ENCODE measurements around the gene HCRT. TPM values are rescaled to one million over a fixed set of nuclear protein-coding genes. Genes with fewer than 3 reads are reported as not detected.
A peak's percentile ranks its signal among the peaks of the same experiment; 100 is the strongest.

Gene HCRT, protein sequence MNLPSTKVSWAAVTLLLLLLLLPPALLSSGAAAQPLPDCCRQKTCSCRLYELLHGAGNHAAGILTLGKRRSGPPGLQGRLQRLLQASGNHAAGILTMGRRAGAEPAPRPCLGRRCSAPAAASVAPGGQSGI
- 1 to 10 TPM in 1 of 4 donors, not detected in 3; 1.0 TPM for total RNA-seq

GRCh38 chr17:42184713-42185620 lies at the start of gene HCRT:
TSS of gene HCRT (minus strand) at chr17:42185452. CDS start at chr17:42185365, 87 bp downstream.
- Histone ChIP-seq H3K4me3 (peak within 1 kb of the TSS; percentile 31 to 32), H3K4me1 (peaks cover 0 to 16% of the 10 kb centered on the region in 2 donors), H3K27me3 (peaks cover 6 to 17% of the 10 kb centered on the region in 2 donors), H3K27ac (peak within 1 kb of the TSS in 1 of 2 donors; percentile 36), H3K9me3 (no peaks in the 10 kb centered on the region), H3K36me3 (no peaks in the 10 kb centered on the region)
- TF ChIP-seq POLR2A (IDR thresholded peaks at IDR 0.05) = no peak
- TF ChIP-seq, protein P1, sequence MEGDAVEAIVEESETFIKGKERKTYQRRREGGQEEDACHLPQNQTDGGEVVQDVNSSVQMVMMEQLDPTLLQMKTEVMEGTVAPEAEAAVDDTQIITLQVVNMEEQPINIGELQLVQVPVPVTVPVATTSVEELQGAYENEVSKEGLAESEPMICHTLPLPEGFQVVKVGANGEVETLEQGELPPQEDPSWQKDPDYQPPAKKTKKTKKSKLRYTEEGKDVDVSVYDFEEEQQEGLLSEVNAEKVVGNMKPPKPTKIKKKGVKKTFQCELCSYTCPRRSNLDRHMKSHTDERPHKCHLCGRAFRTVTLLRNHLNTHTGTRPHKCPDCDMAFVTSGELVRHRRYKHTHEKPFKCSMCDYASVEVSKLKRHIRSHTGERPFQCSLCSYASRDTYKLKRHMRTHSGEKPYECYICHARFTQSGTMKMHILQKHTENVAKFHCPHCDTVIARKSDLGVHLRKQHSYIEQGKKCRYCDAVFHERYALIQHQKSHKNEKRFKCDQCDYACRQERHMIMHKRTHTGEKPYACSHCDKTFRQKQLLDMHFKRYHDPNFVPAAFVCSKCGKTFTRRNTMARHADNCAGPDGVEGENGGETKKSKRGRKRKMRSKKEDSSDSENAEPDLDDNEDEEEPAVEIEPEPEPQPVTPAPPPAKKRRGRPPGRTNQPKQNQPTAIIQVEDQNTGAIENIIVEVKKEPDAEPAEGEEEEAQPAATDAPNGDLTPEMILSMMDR (IDR thresholded peaks at IDR 0.05) = no peak
- no peak for DNase-seq
- intact Hi-C loops (cut with DNase I; ENCODE audit: low total_unique reads) = no loop called here

DNA sequence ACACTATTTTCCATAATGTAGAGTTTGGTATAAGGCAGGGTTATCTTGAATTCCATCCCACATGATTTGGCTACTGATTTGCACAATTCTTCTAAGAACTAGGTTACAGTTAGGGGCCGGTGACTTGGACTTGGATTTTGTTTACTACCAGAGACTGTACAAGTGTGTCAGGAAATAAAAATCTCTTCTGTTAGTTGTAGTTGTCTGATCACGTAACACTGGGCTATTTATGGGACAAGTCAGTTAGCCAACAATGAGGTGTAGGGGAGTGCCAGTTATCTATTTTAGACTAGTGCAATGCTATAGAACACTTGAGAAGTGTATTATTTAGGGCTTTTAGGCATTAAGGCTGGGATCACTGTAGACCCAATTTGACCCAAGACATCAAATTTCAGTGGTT lies 48.7 kb upstream of the HCRT start:
- TF ChIP-seq, protein P1 (IDR thresholded peaks at IDR 0.05) = no peak
- no peak for TF ChIP-seq POLR2A (IDR thresholded peaks at IDR 0.05)
- intact Hi-C loops (cut with DNase I; ENCODE audit: low total_unique reads) = no loop called here
- no peaks in the 10 kb centered on the region for H3K4me1 ChIP-seq
- no peak for DNase-seq
- H3K36me3 ChIP-seq = no peaks in the 10 kb centered on the region
- no peaks in the 10 kb centered on the region for H3K9me3 ChIP-seq
- H3K27ac ChIP-seq = no peak overlapping the region
- no peaks in the 10 kb centered on the region for H3K27me3 ChIP-seq
- no peak overlapping the region for H3K4me3 ChIP-seq

DNA sequence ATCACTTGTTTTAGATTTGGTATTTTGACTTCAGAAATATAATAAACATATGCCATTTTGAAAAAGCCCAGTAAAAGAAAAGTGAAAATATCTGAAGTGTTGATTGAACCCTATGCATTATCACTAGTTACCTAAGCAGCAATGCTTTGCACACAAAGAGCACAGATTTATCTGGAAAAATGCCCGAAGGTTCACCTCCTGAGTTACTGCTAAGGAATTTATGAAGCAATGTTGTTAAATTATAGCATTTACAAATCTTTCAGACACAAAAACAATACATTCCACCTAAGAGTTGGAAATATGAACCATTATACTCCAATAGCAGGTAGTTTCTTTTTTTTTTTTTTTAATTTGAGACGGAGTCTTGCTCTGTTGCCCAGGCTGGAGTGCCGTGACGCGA lies 47.9 kb upstream of the HCRT start:
- Histone ChIP-seq H3K4me3 (no peak overlapping the region), H3K36me3 (no peaks in the 10 kb centered on the region), H3K4me1 (no peaks in the 10 kb centered on the region), H3K9me3 (no peaks in the 10 kb centered on the region), H3K27ac (no peak overlapping the region), H3K27me3 (no peaks in the 10 kb centered on the region)
- no peak for DNase-seq
- intact Hi-C loops (cut with DNase I; ENCODE audit: low total_unique reads) = no loop called here
- TF ChIP-seq, protein P1 (IDR thresholded peaks at IDR 0.05) = no peak
- TF ChIP-seq POLR2A (IDR thresholded peaks at IDR 0.05) = no peak

- TF ChIP-seq, protein P1 (IDR thresholded peaks at IDR 0.05) = no peak
- no peak for TF ChIP-seq POLR2A (IDR thresholded peaks at IDR 0.05)
- no peaks in the 10 kb centered on the region for H3K27me3 ChIP-seq
- no peak overlapping the region for H3K4me3 ChIP-seq
- no peak for DNase-seq
- intact Hi-C loops (cut with DNase I; ENCODE audit: low total_unique reads) = no loop called here
- no peaks in the 10 kb centered on the region for H3K4me1 ChIP-seq
- H3K27ac ChIP-seq = no peak overlapping the region
- no peaks in the 10 kb centered on the region for H3K36me3 ChIP-seq
- no peaks in the 10 kb centered on the region for H3K9me3 ChIP-seq
These were observed 45.0 kb upstream of the HCRT start for GRCh38 chr17:42230225-42230624.

All from uterus (tissue), 4 donors.